MM.1S (cell line): ENCODE measurements around the gene TNFAIP3.

Source experiments
- DNase-seq: peaks from one replicate; pipeline ENCODE4 v3.0.0-alpha.2; 2015
- H2AFZ ChIP-seq: fragments of 300-600 bp; sonication (generic); 2 replicates; pipeline ENCODE4 v1.6.0; 2016; ENCODE audit warnings: antibody characterized with exemption, low read length
- H3F3A ChIP-seq: fragments of 300-600 bp; sonication (generic); 2 replicates; pipeline ENCODE4 v1.6.1; 2016; ENCODE audit warnings: mild to moderate bottlenecking, antibody characterized with exemption, low read length, moderate library complexity, mixed read lengths; ENCODE audit not compliant: insufficient read depth
- H3K27ac ChIP-seq: fragments of 300-600 bp; sonication (generic); 2 replicates; pipeline ENCODE4 v1.5.1; 2016; ENCODE audit warnings: mild to moderate bottlenecking, low read length
- H3K27me3 ChIP-seq: fragments of 300-600 bp; sonication (generic); replicated peaks from 2 replicates; pipeline ENCODE4 v1.6.0; 2016; ENCODE audit warnings: low read length; ENCODE audit not compliant: insufficient read depth
- H3K36me3 ChIP-seq: fragments of 300-600 bp; sonication (generic); replicated peaks from 2 replicates; pipeline ENCODE4 v1.6.1; 2016; ENCODE audit warnings: mild to moderate bottlenecking, low read length, mixed read lengths; ENCODE audit not compliant: insufficient read depth
- H3K4me1 ChIP-seq: fragments of 300-600 bp; sonication (generic); 2 replicates; pipeline ENCODE4 v1.6.1; 2016; ENCODE audit warnings: low read length, mixed read lengths
- H3K4me2 ChIP-seq: fragments of 300-600 bp; sonication (generic); 2 replicates; pipeline ENCODE4 v1.6.0; 2016; ENCODE audit warnings: low read depth, low read length
- H3K4me3 ChIP-seq: fragments of 300-600 bp; sonication (generic); 2 replicates; pipeline ENCODE4 v1.5.1; 2016; ENCODE audit warnings: low read length, mixed read lengths
- H3K79me2 ChIP-seq: fragments of 300-600 bp; sonication (generic); 2 replicates; pipeline ENCODE4 v1.6.1; 2016; ENCODE audit warnings: mixed run types, low read length, mixed read lengths
- H3K9ac ChIP-seq: fragments of 300-600 bp; sonication (generic); 2 replicates; pipeline ENCODE4 v1.6.1; 2016; ENCODE audit warnings: low read length, mixed read lengths
- H3K9me2 ChIP-seq: fragments of 300-600 bp; sonication (generic); replicated peaks from 2 replicates; pipeline ENCODE4 v1.6.1; 2016; ENCODE audit warnings: mild to moderate bottlenecking, low read length, mixed read lengths; ENCODE audit not compliant: insufficient read depth
- H3K9me3 ChIP-seq: fragments of 300-600 bp; sonication (generic); replicated peaks from 2 replicates; pipeline ENCODE4 v1.6.1; 2016; ENCODE audit warnings: mild to moderate bottlenecking, low read length, mixed read lengths; ENCODE audit not compliant: insufficient read depth
- H4K20me1 ChIP-seq: fragments of 300-600 bp; sonication (generic); 2 replicates; pipeline ENCODE4 v1.6.1; 2016; ENCODE audit warnings: mild to moderate bottlenecking, low read length, moderate library complexity, mixed read lengths; ENCODE audit not compliant: insufficient read depth
- CTCF ChIP-seq: fragments of 300-600 bp; sonication (generic); IDR thresholded peaks from 2 replicates; pipeline ENCODE4 v1.5.1; 2016; ENCODE audit warnings: antibody characterized with exemption, low read length, mixed read lengths
- EZH2 ChIP-seq: fragments of 300-600 bp; sonication (generic); optimal IDR thresholded peaks from 2 replicates; pipeline ENCODE3; 2017; ENCODE audit warnings: low read depth, mild to moderate bottlenecking, antibody characterized with exemption, low read length, mixed read lengths
- EZH2phosphoT487 ChIP-seq: fragments of 300-600 bp; sonication (generic); IDR thresholded peaks from 2 replicates; pipeline ENCODE4 v1.6.1; 2018; ENCODE audit warnings: antibody characterized with exemption, low read length

The TNFAIP3 gene

GRCh38 chr6:137903274-137903932, 36.3 kb downstream of the TNFAIP3 start:
- Histone ChIP-seq H3K4me3 (no peak overlapping the region), H4K20me1 (no peaks in the 10 kb centered on the region), H3K9me2 (no peaks in the 10 kb centered on the region; the same call in 1 of the 2 replicates), H2AFZ (no peak overlapping the region), H3K4me1 (peaks cover 18% of the 10 kb centered on the region), H3K27ac (no peak overlapping the region), H3K36me3 (no peaks in the 10 kb centered on the region), H3K9ac (no peak overlapping the region), H3K79me2 (no peaks in the 10 kb centered on the region), H3K4me2 (no peak overlapping the region), H3K9me3 (no peaks in the 10 kb centered on the region), H3F3A (no peaks in the 10 kb centered on the region), H3K27me3 (no peaks in the 10 kb centered on the region)
- DNase-seq: no peak
- TF ChIP-seq EZH2: no peak
- no peak for TF ChIP-seq CTCF
- no peak for TF ChIP-seq EZH2phosphoT487

- peak overlapping the region; percentile 41; the same call in 1 of the 2 replicates for H3K9ac ChIP-seq
Measured at GRCh38 chr6:137903933-137904821, 37.1 kb downstream of the TNFAIP3 start.

More at GRCh38 chr6:137903933-137904821, 37.1 kb downstream of the TNFAIP3 start:
- Histone ChIP-seq H3K27me3 (no peaks in the 10 kb centered on the region), H3K36me3 (no peaks in the 10 kb centered on the region), H3K79me2 (no peaks in the 10 kb centered on the region), H3K4me1 (peaks cover 18% of the 10 kb centered on the region), H2AFZ (peak overlapping the region; percentile 65), H4K20me1 (no peaks in the 10 kb centered on the region), H3K9me2 (no peaks in the 10 kb centered on the region; the same call in 1 of the 2 replicates), H3K27ac (peak overlapping the region; percentile 24; the same call in 1 of the 2 replicates), H3F3A (no peaks in the 10 kb centered on the region), H3K4me3 (peak overlapping the region; percentile 30; the same call in 1 of the 2 replicates), H3K9me3 (no peaks in the 10 kb centered on the region), H3K4me2 (peak overlapping the region; percentile 77)
- TF ChIP-seq EZH2phosphoT487 (no peak), EZH2 (no peak), CTCF (no peak)
- no peak for DNase-seq
